HCT116 (cell line): ENCODE measurements around the gene TRAF3.

Source experiments
- POLR2A ChIP-seq: IDR thresholded peaks from 2 replicates; pipeline ENCODE4 v1.7.0; 2011; ENCODE audit warnings: borderline replicate concordance; ENCODE audit not compliant: insufficient read depth, insufficient read length; ENCODE audit errors: extremely low read depth
- YY1 ChIP-seq: IDR thresholded peaks from 2 replicates; pipeline ENCODE4 v1.6.1; 2011; ENCODE audit warnings: low read length, low read depth, moderate library complexity, mild to moderate bottlenecking; ENCODE audit not compliant: insufficient replicate concordance; ENCODE audit errors: extremely low read depth
- ZNF274 ChIP-seq: fragments of 200-500 bp; sonication (Bioruptor generic); IDR thresholded peaks from 2 replicates; pipeline ENCODE4 v1.6.1; 2014; ENCODE audit warnings: mild to moderate bottlenecking, low read depth, low read length, inconsistent platforms
- TF ChIP-seq, protein P1 (sequence below), 3 experiments: fragments of 200-600 bp in 1 of 3; sonication (generic) in 1 of 3; IDR thresholded peaks in 2 of 3; conservative IDR thresholded peaks in 1 of 3; 2 replicates each; pipeline ENCODE4 v1.5.1; 2012 to 2017; ENCODE audit warnings: low read depth in 2 of 3, low read length in 2 of 3, antibody characterized with exemption in 1 of 3, borderline replicate concordance in 1 of 3, control low read depth in 1 of 3, mild to moderate bottlenecking in 1 of 3, mixed read lengths in 1 of 3, mixed run types in 1 of 3, moderate library complexity in 1 of 3; ENCODE audit not compliant: insufficient read depth in 1 of 3
- TF ChIP-seq, protein P2 (sequence below): IDR thresholded peaks from 2 replicates; pipeline ENCODE4 v1.6.1; 2012
- TF ChIP-seq, protein P3 (sequence below): IDR thresholded peaks from 2 replicates; pipeline ENCODE4 v1.6.1; 2012
- TF ChIP-seq, protein P4 (sequence below): IDR thresholded peaks from 2 replicates; pipeline ENCODE4 v1.6.1; 2012; ENCODE audit warnings: low read depth

DNA sequence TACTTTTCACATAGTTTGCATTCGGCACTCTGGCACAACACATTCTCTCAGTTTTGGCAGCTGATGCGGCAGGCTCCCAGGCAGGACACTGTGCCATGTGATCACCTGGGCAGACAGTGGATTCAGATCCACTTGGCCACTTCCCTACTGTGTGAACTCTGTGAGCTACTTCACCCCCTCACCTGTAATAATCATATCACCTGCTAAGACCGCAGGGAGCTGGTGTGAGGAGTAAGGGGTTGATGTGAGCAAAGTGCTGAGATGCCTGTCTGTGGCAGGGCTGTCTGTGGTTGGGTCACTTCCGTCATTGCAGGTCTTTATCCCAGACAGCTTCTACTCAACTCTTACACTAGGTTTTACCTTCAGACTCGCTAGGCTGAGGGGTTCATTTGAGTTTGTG, 94.8 kb downstream of the TRAF3 start:
- TF ChIP-seq POLR2A (no peak), ZNF274 (no peak), YY1 (no peak)
- TF ChIP-seq, protein P1, sequence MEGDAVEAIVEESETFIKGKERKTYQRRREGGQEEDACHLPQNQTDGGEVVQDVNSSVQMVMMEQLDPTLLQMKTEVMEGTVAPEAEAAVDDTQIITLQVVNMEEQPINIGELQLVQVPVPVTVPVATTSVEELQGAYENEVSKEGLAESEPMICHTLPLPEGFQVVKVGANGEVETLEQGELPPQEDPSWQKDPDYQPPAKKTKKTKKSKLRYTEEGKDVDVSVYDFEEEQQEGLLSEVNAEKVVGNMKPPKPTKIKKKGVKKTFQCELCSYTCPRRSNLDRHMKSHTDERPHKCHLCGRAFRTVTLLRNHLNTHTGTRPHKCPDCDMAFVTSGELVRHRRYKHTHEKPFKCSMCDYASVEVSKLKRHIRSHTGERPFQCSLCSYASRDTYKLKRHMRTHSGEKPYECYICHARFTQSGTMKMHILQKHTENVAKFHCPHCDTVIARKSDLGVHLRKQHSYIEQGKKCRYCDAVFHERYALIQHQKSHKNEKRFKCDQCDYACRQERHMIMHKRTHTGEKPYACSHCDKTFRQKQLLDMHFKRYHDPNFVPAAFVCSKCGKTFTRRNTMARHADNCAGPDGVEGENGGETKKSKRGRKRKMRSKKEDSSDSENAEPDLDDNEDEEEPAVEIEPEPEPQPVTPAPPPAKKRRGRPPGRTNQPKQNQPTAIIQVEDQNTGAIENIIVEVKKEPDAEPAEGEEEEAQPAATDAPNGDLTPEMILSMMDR (IDR thresholded peaks at IDR 0.05 in 2 of 3, conservative IDR thresholded peaks at IDR 0.05 in 1 of 3; ENCODE audit: borderline replicate concordance in 1 of 3, insufficient read depth in 1 of 3, low read depth in 2 of 3, low read length in 2 of 3), result no peak
- TF ChIP-seq, protein P2, sequence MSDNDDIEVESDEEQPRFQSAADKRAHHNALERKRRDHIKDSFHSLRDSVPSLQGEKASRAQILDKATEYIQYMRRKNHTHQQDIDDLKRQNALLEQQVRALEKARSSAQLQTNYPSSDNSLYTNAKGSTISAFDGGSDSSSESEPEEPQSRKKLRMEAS, result no peak
- TF ChIP-seq, protein P3, sequence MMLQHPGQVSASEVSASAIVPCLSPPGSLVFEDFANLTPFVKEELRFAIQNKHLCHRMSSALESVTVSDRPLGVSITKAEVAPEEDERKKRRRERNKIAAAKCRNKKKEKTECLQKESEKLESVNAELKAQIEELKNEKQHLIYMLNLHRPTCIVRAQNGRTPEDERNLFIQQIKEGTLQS, result no peak
- TF ChIP-seq, protein P4, sequence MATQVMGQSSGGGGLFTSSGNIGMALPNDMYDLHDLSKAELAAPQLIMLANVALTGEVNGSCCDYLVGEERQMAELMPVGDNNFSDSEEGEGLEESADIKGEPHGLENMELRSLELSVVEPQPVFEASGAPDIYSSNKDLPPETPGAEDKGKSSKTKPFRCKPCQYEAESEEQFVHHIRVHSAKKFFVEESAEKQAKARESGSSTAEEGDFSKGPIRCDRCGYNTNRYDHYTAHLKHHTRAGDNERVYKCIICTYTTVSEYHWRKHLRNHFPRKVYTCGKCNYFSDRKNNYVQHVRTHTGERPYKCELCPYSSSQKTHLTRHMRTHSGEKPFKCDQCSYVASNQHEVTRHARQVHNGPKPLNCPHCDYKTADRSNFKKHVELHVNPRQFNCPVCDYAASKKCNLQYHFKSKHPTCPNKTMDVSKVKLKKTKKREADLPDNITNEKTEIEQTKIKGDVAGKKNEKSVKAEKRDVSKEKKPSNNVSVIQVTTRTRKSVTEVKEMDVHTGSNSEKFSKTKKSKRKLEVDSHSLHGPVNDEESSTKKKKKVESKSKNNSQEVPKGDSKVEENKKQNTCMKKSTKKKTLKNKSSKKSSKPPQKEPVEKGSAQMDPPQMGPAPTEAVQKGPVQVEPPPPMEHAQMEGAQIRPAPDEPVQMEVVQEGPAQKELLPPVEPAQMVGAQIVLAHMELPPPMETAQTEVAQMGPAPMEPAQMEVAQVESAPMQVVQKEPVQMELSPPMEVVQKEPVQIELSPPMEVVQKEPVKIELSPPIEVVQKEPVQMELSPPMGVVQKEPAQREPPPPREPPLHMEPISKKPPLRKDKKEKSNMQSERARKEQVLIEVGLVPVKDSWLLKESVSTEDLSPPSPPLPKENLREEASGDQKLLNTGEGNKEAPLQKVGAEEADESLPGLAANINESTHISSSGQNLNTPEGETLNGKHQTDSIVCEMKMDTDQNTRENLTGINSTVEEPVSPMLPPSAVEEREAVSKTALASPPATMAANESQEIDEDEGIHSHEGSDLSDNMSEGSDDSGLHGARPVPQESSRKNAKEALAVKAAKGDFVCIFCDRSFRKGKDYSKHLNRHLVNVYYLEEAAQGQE, result no peak
